Suprapubic skin (tissue), 4 donors: ENCODE results near the gene FAM136A. TPM values are rescaled to one million over a fixed set of nuclear protein-coding genes. Genes with fewer than 3 reads are reported as not detected.
"Not testable (repeated sequence)": the region's sequence is repeated elsewhere in the genome, so short reads cannot be mapped to it uniquely, and the experiment has no call there.

ENCODE experiments used
- DNase-seq, 2 donors: peaks; one replicate each; pipeline ENCODE4 v3.0.0-alpha.2; 2019; ENCODE audit warnings: low spot score in 2 of 2
- H3K27ac ChIP-seq: fragments of 200-600 bp; sonication (generic); one replicate; pipeline ENCODE4 v1.5.1; 2019
- H3K27me3 ChIP-seq: fragments of 200-600 bp; sonication (generic); one replicate; pipeline ENCODE4 v1.5.1; 2019
- H3K36me3 ChIP-seq: fragments of 200-600 bp; sonication (generic); one replicate; pipeline ENCODE4 v1.5.1; 2019
- H3K4me1 ChIP-seq: fragments of 200-600 bp; sonication (generic); one replicate; pipeline ENCODE4 v1.5.1; 2019
- H3K4me3 ChIP-seq: fragments of 200-600 bp; sonication (generic); one replicate; pipeline ENCODE4 v1.5.1; 2019; ENCODE audit warnings: mild to moderate bottlenecking
- H3K9me3 ChIP-seq: fragments of 200-600 bp; sonication (generic); one replicate; pipeline ENCODE4 v1.5.1; 2019
- EP300 ChIP-seq: sonication (generic); formaldehyde crosslinking; IDR thresholded peaks from one replicate; pipeline ENCODE4 v1.6.1; 2017; ENCODE audit warnings: antibody characterized with exemption
- POLR2A ChIP-seq, 2 donors: fragments of 450-650 bp; IDR thresholded peaks; one replicate each; pipeline ENCODE4 v1.6.1; 2017; ENCODE audit warnings: antibody characterized with exemption in 2 of 2, mild to moderate bottlenecking in 2 of 2, moderate library complexity in 2 of 2
- POLR2AphosphoS5 ChIP-seq, 3 donors: sonication (generic); formaldehyde crosslinking; IDR thresholded peaks; one replicate each; pipeline ENCODE4 v1.6.1; 2017; ENCODE audit warnings: antibody characterized with exemption in 3 of 3
- WGBS: methylation state at CpG from one replicate; pipeline ENCODE4 v1.1.5; 2018; 5-methylcytosine and 5-hydroxymethylcytosine counted together
- total RNA-seq, 4 donors: library from RNA; depleted of rRNA; stranded (reverse); fragments of >200 nt; gene quantifications; one replicate each; pipeline ENCODE4 v1.1.0, GENCODE V29; 2016
- TF ChIP-seq, protein P1 (sequence below), 2 donors: fragments of 200-600 bp in 1 of 2; fragments of 450-650 bp in 1 of 2; sonication (generic) in 1 of 2; IDR thresholded peaks; one replicate each; pipeline ENCODE4 v1.5.1; 2016 to 2019; ENCODE audit warnings: antibody characterized with exemption in 2 of 2, mild to moderate bottlenecking in 1 of 2, moderate library complexity in 1 of 2

The FAM136A gene
- total RNA-seq, 4 donors from 2014 or later, result 20.8 to 30.9 (median 26.4) TPM

- TF ChIP-seq EP300 (no peak), POLR2AphosphoS5 (IDR thresholded peaks at IDR 0.05) (no peak), POLR2A (IDR thresholded peaks at IDR 0.05) (no peak)
- TF ChIP-seq, protein P1, sequence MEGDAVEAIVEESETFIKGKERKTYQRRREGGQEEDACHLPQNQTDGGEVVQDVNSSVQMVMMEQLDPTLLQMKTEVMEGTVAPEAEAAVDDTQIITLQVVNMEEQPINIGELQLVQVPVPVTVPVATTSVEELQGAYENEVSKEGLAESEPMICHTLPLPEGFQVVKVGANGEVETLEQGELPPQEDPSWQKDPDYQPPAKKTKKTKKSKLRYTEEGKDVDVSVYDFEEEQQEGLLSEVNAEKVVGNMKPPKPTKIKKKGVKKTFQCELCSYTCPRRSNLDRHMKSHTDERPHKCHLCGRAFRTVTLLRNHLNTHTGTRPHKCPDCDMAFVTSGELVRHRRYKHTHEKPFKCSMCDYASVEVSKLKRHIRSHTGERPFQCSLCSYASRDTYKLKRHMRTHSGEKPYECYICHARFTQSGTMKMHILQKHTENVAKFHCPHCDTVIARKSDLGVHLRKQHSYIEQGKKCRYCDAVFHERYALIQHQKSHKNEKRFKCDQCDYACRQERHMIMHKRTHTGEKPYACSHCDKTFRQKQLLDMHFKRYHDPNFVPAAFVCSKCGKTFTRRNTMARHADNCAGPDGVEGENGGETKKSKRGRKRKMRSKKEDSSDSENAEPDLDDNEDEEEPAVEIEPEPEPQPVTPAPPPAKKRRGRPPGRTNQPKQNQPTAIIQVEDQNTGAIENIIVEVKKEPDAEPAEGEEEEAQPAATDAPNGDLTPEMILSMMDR (IDR thresholded peaks at IDR 0.05), result no peak
- Histone ChIP-seq H3K4me1 (peaks cover 12% of the 10 kb centered on the region), H3K36me3 (peaks cover 26% of the 10 kb centered on the region), H3K27me3 (no peaks in the 10 kb centered on the region), H3K9me3 (no peaks in the 10 kb centered on the region), H3K4me3 (peak overlapping the region; percentile 69), H3K27ac (peak overlapping the region; percentile 77)
- DNase-seq, result no peak
- 51% methylated on average over 10 of the region's 10 CpGs for WGBS
These were observed 1.0 kb downstream of the FAM136A start for GRCh38 chr2:70300771-70301343.

DNA sequence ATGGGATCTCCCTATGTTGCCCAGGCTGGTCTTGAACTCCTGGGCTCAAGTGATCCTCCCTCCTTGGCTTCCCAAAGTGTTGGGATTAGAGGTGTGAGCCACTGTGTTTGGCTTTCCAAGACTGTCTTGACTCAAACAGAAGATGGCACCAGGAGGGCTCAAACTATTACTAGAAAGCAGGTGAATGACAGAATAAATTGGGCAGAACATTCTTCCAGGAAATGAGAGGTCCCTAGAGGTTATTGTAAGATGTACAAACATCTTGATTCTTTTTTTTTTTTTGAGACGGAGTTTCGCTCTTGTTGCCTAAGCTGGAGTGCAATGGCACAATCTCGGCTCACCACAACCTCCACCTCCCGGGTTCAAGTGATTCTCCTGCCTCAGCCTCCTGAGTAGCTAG is 4.0 kb downstream of the FAM136A start:
- WGBS, result 90% methylated on average over 4 of the region's 4 CpGs
- not testable (repeated sequence) for H3K4me3 ChIP-seq, H3K27me3 ChIP-seq, H3K9me3 ChIP-seq, DNase-seq, H3K27ac ChIP-seq
- Histone ChIP-seq H3K4me1 (peaks cover 17% of the 10 kb centered on the region), H3K36me3 (peaks cover 26% of the 10 kb centered on the region)

GRCh38 chr2:70283500-70284191 is 18.2 kb downstream of the FAM136A start:
- Histone ChIP-seq H3K4me3 (no peak overlapping the region), H3K27ac (no peak overlapping the region), H3K27me3 (no peaks in the 10 kb centered on the region), H3K9me3 (no peaks in the 10 kb centered on the region), H3K4me1 (no peaks in the 10 kb centered on the region), H3K36me3 (peaks cover 88% of the 10 kb centered on the region)
- TF ChIP-seq EP300, result no peak
- TF ChIP-seq POLR2A (IDR thresholded peaks at IDR 0.05), result no peak
- TF ChIP-seq, protein P1 (IDR thresholded peaks at IDR 0.05), result no peak
- no peak for TF ChIP-seq POLR2AphosphoS5 (IDR thresholded peaks at IDR 0.05)
- 91% methylated on average over 5 of the region's 5 CpGs for WGBS
- DNase-seq, result no peak

DNA sequence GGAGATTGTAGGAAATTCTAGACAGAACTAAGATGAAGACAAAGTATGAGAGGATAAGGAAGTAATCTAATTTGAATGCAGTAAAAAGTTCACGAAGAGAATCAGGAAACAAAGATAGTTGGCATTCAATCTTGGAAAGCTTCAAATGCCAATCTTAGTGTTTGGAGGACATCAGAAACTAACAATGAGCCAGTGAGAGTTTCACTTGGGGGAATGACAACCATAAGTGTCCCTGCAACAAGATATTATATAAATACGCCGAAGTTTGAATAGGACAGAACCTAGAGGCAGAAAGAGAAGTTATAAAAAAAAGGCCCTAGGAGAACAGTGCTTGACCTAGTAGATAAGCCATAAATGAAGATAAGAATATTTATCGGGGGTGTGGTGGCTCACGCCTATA is 19.4 kb downstream of the FAM136A start:
- Histone ChIP-seq H3K36me3 (peaks cover 84% of the 10 kb centered on the region), H3K9me3 (no peaks in the 10 kb centered on the region), H3K4me3 (no peak overlapping the region), H3K27me3 (no peaks in the 10 kb centered on the region), H3K27ac (no peak overlapping the region), H3K4me1 (no peaks in the 10 kb centered on the region)
- TF ChIP-seq POLR2AphosphoS5 (IDR thresholded peaks at IDR 0.05) (no peak), EP300 (no peak), POLR2A (IDR thresholded peaks at IDR 0.05) (no peak)
- TF ChIP-seq, protein P1 (IDR thresholded peaks at IDR 0.05), result no peak
- 77% methylated on average over 5 of the region's 5 CpGs for WGBS
- DNase-seq, result no peak

- no peak for DNase-seq
These were observed 21.5 kb downstream of the FAM136A start for GRCh38 chr2:70280242-70280798.

More at GRCh38 chr2:70280242-70280798, 21.5 kb downstream of the FAM136A start:
- Histone ChIP-seq H3K27me3 (no peaks in the 10 kb centered on the region), H3K27ac (no peak overlapping the region), H3K9me3 (no peaks in the 10 kb centered on the region), H3K36me3 (peaks cover 84% of the 10 kb centered on the region), H3K4me1 (no peaks in the 10 kb centered on the region), H3K4me3 (no peak overlapping the region)
- TF ChIP-seq EP300, result no peak
- no peak for TF ChIP-seq POLR2A (IDR thresholded peaks at IDR 0.05)
- TF ChIP-seq POLR2AphosphoS5 (IDR thresholded peaks at IDR 0.05), result no peak
- TF ChIP-seq, protein P1 (IDR thresholded peaks at IDR 0.05), result no peak
- WGBS, result 79% methylated on average over 2 of the region's 2 CpGs
